Stimulated activated CD8-positive, alpha-beta memory T cell treated with anti-CD3 and anti-CD28 coated beads, Interleukin-12 subunit alpha, Interleukin-12 subunit beta, amount 100 ng/mL, for 24 hours (primary cell): ENCODE data around the gene CELF4.

Experiments used
- DNase-seq: peaks from one replicate; pipeline ENCODE4 v3.0.0-alpha.2; 2020; ENCODE audit errors: extremely low read depth

The CELF4 gene

DNA sequence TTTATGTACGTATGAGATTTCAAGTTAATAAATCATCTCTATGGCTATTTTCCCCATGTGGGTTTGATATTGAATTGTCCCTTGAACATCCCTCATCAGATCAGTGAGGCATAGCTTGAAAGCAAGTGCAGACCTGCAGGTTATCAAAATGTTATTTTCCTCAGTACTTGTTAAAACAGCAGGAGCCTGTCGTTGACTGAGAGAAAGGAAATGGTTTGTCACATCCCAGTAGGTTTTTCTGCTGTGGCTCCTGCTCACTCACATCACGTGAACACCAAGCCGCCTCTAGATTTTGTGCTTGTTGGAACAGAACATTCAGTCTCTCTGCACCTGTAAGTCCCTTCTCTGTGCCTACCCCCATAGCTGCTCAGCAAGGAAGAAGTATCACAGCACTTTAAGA lies 340.3 kb downstream of the CELF4 start:
- no peak for DNase-seq

DNA sequence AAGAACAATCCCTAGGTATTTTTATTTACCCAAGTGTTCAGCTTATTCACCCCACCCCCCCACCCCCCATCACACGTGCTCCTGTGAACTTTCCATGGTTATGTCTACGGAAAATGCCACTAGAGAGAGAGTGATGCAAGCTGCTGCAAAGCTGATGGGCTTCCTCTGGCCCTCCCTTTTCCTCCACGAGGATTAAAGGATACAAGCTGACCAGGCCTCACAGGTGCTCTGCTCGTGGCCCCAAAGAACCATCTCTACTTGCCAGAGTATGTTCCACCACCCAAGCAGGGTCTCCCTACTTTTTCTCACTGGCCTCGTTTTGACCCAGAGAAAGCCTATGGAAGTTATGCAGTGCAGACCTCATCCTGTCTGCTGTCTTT lies 342.6 kb downstream of the CELF4 start:
- no peak for DNase-seq

DNA sequence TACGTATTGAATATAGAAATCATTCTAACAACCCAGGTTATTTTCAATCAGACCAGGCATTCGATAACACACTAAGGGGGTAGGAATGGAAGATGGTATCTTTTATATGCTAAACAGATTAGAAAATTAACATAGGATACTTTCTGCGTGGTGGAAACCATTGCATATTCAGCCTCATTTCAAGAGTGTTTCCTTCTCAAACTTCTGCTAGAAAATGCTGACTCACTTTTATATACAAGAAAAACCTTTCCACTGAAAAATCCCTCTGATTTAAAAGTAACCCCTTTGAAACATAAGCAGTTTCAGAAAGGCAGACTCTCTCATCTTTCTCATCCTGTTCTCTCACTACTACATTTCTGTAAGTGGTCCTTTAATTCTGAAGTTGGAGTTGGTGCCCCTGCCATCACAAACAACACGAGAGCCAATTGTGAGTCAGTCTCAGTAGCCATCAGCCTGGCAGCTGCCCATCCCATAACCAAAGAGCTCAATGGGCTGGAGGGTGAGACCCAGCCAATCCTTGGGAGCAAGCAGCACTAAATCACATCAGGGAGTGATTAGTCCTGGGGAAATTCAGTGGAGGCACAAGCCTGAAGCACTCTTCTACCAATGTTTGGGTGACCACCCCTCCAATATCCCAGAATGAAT lies 343.1 kb downstream of the CELF4 start:
- no peak for DNase-seq

DNA sequence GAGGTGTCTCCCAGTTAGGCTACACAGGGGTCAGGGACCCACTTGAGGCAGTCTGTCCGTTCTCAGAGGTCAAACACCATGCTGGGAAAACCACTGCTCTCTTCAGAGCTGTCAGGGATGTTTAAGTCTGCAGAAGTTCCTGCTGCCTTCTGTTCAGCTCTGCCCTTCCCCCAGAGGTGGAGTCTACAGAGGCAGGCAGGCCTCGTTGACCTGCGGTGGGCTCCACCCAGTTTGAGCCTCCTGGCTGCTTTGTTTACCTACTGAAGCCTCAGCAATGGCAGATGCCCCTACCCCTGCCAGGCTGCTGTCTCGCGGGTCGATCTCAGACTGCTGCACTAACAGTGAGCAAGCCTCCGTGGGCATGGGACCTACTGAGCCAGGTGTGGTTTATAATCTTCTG lies 346.3 kb downstream of the CELF4 start:
- DNase-seq = no peak

DNA sequence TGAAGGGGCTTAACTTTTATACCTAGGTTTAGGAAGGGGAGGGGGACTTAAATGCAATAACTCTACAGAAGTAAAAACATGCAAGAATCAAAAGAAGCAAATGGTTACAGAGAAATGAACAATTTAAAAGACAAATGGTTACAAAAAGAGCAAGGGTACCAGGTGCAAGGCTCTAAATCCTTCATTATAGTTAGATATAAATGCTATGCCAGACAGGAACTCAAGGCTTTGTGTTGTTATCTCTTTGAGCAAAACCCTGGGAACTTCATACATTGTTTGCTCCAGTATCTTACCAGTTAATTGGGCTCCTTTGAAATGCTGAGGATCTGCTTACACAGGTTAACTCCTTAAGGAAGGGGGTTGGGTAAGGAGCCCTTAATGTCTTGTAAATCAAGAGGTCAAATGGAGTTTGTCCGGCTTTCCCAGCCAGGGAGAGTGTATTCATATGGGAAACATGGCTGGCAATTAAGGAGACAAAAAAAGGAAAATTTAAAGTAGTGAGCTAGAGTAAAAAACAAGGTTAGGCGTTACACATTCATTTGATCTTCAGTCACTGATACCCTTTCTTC lies 347.5 kb downstream of the CELF4 start:
- no peak for DNase-seq

DNA sequence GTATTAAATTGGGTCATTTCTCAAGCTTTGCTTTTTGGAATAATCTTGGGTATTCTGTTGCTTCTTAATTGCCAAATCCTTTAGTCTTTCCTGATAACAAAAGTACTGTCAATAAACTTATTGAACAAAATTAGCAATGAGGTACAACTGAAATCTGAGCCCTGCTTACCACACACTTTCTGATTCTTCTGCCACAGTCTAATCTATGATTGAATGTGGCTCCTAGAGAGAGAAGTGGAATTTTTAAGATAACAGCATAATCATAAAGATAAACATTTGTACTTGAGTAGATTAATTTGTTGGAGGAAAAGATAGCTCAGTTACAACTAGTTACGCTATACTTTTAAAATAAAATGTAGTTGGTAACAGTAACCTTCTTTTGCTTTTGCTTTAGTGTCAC lies 354.8 kb downstream of the CELF4 start:
- DNase-seq = no peak

DNA sequence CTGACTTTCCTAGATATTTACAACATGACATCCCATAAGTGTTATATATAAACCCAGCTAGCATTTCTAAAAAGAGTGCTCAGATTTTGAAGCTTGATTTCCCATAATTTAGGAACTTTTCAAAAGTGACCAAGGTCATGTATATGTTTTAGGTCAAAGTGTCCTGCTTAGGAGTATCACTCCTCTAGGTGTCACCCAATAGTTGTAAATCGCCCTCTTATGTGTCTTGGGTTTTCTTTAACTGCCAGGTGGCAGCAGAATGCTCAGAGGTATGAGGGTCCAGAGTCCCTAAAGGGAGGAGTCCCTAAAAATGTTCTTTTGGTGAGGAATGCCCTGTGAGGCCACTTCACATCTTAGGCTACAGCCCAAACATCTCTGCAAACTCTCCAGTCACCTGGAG lies 358.3 kb downstream of the CELF4 start:
- no peak for DNase-seq

DNA sequence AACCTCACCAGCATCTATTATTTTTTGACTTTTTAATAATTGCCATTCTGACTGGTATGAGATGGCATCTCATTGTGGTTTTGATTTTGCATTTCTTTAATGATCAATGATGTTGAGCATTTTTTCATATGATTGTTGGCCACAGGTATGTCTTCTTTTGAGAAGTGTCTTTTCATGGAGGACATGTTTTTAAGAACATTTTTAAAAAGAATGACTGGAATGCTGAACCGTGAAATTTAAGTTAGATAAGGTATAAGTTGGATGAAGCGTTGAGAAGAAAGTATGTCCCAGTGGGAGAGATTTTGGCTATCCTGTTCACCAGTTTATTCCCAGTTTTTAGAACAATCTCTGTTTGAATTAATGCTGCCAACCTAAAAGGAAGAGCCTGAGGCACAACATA lies 365.9 kb downstream of the CELF4 start:
- DNase-seq = no peak
